ENCODE data around the gene NIPAL4.

- TF ChIP-seq CTCF (IDR thresholded peaks at IDR 0.05; ENCODE audit: insufficient read depth, low read length) (no peak), REST (IDR thresholded peaks at IDR 0.05; ENCODE audit: insufficient replicate concordance, low read depth) (no peak), POLR2AphosphoS5 (IDR thresholded peaks at IDR 0.05; ENCODE audit: low read depth) (no peak), GABPA (IDR thresholded peaks at IDR 0.05; ENCODE audit: low read depth) (no peak)
Observed at GRCh38 chr5:157458835-157459234, 1.2 kb upstream of the NIPAL4 start.

All from HL-60 (cell line).